Thymus (tissue), 11 donors: ENCODE data around the gene KCNC1. TPM values are rescaled to one million over a fixed set of nuclear protein-coding genes. Genes with fewer than 3 reads are reported as not detected.

ENCODE experiments used
- DNase-seq, 9 donors: peaks; one replicate each; pipeline ENCODE4 v3.0.0-alpha.2; 2013; ENCODE audit warnings: low spot score in 9 of 9, low read depth in 6 of 9, missing footprints in 1 of 9
- H3K27ac ChIP-seq, 2 donors: one replicate each; pipeline ENCODE4 v1.5.1; 2013; ENCODE audit warnings: control low read depth in 1 of 2, low read depth in 1 of 2, low read length in 1 of 2, mild to moderate bottlenecking in 1 of 2, moderate library complexity in 1 of 2
- H3K27me3 ChIP-seq, 2 donors: one replicate each; pipeline ENCODE4 v1.5.1; 2013; ENCODE audit warnings: low read length in 1 of 2; ENCODE audit not compliant: control insufficient read depth in 2 of 2, insufficient read depth in 1 of 2
- H3K36me3 ChIP-seq, 2 donors: one replicate each; pipeline ENCODE4 v1.5.1; 2013; ENCODE audit warnings: low read length in 1 of 2, mild to moderate bottlenecking in 1 of 2, moderate library complexity in 1 of 2; ENCODE audit not compliant: control insufficient read depth in 2 of 2, insufficient read depth in 2 of 2
- H3K4me1 ChIP-seq, 2 donors: one replicate each; pipeline ENCODE4 v1.5.1; 2013; ENCODE audit warnings: low read length in 2 of 2; ENCODE audit not compliant: control insufficient read depth in 2 of 2, insufficient read depth in 2 of 2
- H3K4me3 ChIP-seq, 2 donors: one replicate each; pipeline ENCODE4 v1.5.1; 2013; ENCODE audit warnings: low read length in 2 of 2, control low read depth in 1 of 2, mild to moderate bottlenecking in 1 of 2
- H3K9me3 ChIP-seq, 2 donors: one replicate each; pipeline ENCODE4 v1.5.1; 2013; ENCODE audit warnings: low read length in 1 of 2, mild to moderate bottlenecking in 1 of 2; ENCODE audit not compliant: control insufficient read depth in 2 of 2, insufficient read depth in 1 of 2
- WGBS: extraction: QIAGEN DNeasy Blood & Tissue Kit; methylation state at CpG from one replicate; pipeline ENCODE4 v1.1.7; 2013; 5-methylcytosine and 5-hydroxymethylcytosine counted together
- polyA plus RNA-seq: library from polyadenylated mRNA; stranded (reverse); fragments of 200-250 nt; gene quantifications from one replicate; pipeline ENCODE4 v1.2.3, GENCODE V29; 2013
- total RNA-seq: library from RNA; stranded (reverse); fragments of 120-200 nt; gene quantifications from one replicate; pipeline ENCODE4 v1.2.4, GENCODE V29; 2013
- donor health status: healthy.

KCNC1 gene
- total and polyA plus RNA-seq, 2 donors = under 0.01 to 0.30 TPM

- H3K27ac ChIP-seq = no peak overlapping the region
- no peaks in the 10 kb centered on the region for H3K9me3 ChIP-seq
- no peaks in the 10 kb centered on the region for H3K36me3 ChIP-seq
- no peak for DNase-seq
- no peaks in the 10 kb centered on the region for H3K27me3 ChIP-seq
- H3K4me3 ChIP-seq = no peak overlapping the region
- no peaks in the 10 kb centered on the region for H3K4me1 ChIP-seq
- 99% methylated on average over 3 of the region's 3 CpGs for WGBS
Measured at GRCh38 chr11:17798716-17799115, 64.1 kb downstream of the KCNC1 start.

DNA sequence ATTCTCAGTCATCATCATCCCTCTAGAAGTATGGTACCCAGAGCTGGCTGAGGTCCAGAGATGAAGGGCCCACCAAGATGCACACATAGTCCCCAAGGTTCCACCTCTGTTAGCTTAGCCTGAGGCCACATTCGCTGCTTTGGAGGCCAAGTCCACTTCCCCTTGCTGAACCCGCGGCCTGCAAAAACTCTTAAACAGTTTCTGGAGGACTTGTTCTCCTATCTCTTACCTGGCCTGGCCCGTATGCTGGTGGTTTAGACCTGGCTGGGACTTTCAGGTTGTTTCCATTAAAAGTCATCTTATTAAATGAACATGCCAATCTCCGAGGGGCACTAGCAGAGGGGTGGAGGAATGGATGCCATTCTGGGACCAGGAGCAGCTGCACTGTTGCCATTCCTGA lies 64.6 kb downstream of the KCNC1 start:
- 98% methylated on average over 5 of the region's 5 CpGs for WGBS
- no peak overlapping the region for H3K27ac ChIP-seq
- no peak for DNase-seq
- H3K4me1 ChIP-seq = no peaks in the 10 kb centered on the region
- no peaks in the 10 kb centered on the region for H3K36me3 ChIP-seq
- H3K9me3 ChIP-seq = no peaks in the 10 kb centered on the region
- no peaks in the 10 kb centered on the region for H3K27me3 ChIP-seq
- H3K4me3 ChIP-seq = no peak overlapping the region

DNA sequence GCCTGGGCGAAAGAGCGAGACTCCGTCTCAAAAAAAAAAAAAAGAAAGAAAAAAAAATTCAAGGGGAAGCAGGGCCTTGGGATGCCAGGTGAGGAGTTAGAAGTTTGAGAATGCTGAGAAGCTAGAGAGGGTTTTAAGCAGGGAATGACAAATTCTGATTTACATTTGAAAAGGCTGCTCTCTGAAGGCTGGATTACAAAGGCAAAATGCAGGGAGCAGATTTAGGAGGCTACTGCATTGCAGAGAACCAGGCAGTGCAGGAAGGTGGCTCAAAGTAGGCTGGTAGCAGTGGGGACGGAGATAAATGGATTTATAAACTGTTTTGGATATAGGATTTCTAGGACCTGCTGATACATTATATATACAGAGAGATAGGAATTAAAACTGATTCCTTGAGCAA lies 66.6 kb downstream of the KCNC1 start:
- H3K27me3 ChIP-seq = no peaks in the 10 kb centered on the region

DNA sequence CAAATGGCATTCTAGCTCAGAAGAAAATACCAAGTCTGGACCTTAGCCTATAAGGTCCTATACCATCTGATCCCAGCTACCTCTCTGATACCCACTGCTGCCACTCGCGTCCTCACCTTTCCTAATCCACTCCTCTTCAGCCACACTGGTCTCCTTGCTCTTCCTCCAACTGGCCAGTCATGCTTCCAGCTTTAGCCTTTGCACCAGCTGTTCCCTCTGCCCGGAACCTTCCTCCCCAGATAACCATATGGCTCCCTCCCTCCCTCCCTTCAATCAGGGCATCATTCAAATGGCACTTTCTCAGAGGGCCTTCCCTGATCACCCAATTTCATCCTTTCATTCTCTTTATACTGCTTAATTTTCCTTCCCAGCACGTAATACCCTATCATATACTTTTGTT lies 67.9 kb downstream of the KCNC1 start:
- no peaks in the 10 kb centered on the region for H3K9me3 ChIP-seq
- WGBS = 97% methylated on average over 4 of the region's 4 CpGs
- no peak for DNase-seq

More for the DNA sequence above, 66.6 kb downstream of the KCNC1 start:
- Histone ChIP-seq H3K36me3 (no peaks in the 10 kb centered on the region), H3K4me1 (no peaks in the 10 kb centered on the region), H3K9me3 (no peaks in the 10 kb centered on the region), H3K27ac (no peak overlapping the region), H3K4me3 (no peak overlapping the region)
- DNase-seq = no peak
- 94% methylated on average over 4 of the region's 4 CpGs for WGBS

DNA sequence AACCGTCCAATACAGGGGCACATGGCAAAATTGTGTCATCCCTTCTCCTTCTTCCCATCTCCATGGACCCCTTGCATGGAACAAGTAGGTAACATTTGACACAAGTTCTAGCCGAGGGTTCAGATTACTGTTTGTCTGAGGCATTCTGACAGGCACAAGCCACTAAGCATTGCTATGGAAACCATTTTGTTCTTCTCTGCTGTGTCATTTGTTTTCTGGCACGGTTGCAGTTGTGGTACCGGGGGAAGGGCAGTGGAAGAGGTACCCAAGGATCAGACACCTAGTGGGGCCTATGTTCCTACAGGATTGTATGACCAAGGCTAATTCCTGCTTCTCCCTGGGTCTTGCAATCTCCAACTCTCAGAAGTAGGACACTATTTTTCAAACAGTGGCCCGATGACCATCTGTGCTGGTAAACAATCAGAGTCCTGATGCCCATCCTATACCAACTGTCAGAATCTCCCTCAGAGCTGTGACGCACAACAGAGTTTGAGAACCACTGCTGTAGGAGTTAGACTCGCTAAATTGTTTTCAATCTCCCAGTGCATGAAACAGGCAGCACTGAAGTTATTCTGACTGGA lies 69.3 kb downstream of the KCNC1 start:
- H3K4me3 ChIP-seq = no peak overlapping the region
- WGBS = 92% methylated on average over 7 of the region's 7 CpGs
- H3K27ac ChIP-seq = no peak overlapping the region
- no peak for DNase-seq
- no peaks in the 10 kb centered on the region for H3K9me3 ChIP-seq
- H3K4me1 ChIP-seq = no peaks in the 10 kb centered on the region
- H3K27me3 ChIP-seq = no peaks in the 10 kb centered on the region
- H3K36me3 ChIP-seq = no peaks in the 10 kb centered on the region

More for the DNA sequence above, 67.9 kb downstream of the KCNC1 start:
- no peak overlapping the region for H3K27ac ChIP-seq
- H3K36me3 ChIP-seq = no peaks in the 10 kb centered on the region
- no peaks in the 10 kb centered on the region for H3K4me1 ChIP-seq
- no peaks in the 10 kb centered on the region for H3K27me3 ChIP-seq
- H3K4me3 ChIP-seq = no peak overlapping the region

GRCh38 chr11:17805043-17805442 lies 70.5 kb downstream of the KCNC1 start:
- H3K36me3 ChIP-seq = no peaks in the 10 kb centered on the region
- WGBS = 98% methylated on average over 4 of the region's 4 CpGs
- DNase-seq = no peak

GRCh38 chr11:17805873-17806272 lies 71.3 kb downstream of the KCNC1 start:
- no peak overlapping the region for H3K27ac ChIP-seq
- H3K36me3 ChIP-seq = no peaks in the 10 kb centered on the region
- no peaks in the 10 kb centered on the region for H3K9me3 ChIP-seq
- 96% methylated on average over 1 of the region's 1 CpG for WGBS
- DNase-seq = no peak
- no peaks in the 10 kb centered on the region for H3K4me1 ChIP-seq
- no peaks in the 10 kb centered on the region for H3K27me3 ChIP-seq
- H3K4me3 ChIP-seq = no peak overlapping the region

More at GRCh38 chr11:17805043-17805442, 70.5 kb downstream of the KCNC1 start:
- H3K9me3 ChIP-seq = no peaks in the 10 kb centered on the region
- no peak overlapping the region for H3K4me3 ChIP-seq
- no peaks in the 10 kb centered on the region for H3K27me3 ChIP-seq
- no peaks in the 10 kb centered on the region for H3K4me1 ChIP-seq
- H3K27ac ChIP-seq = no peak overlapping the region

DNA sequence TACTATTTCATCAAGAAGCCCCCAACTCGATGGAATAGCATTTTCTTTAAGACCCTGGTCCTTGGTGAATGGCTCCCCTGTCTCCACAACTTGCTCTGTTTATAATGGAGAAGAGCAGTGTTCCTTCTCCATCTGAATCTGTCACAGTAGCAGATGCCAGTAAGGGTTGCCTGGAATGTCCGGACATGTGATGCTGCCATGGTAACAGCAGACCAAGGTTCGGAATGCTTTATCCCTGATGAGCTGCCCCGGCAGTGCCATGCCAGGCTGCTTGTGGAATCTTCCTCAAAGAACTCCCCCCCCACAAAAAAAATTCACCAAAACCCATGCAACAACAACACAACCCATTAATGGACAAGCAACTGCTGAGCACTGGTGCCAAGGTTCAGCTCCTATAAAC lies 72.5 kb downstream of the KCNC1 start:
- DNase-seq = no peak
- Histone ChIP-seq H3K27ac (no peak overlapping the region), H3K4me3 (no peak overlapping the region), H3K27me3 (no peaks in the 10 kb centered on the region), H3K9me3 (no peaks in the 10 kb centered on the region), H3K36me3 (no peaks in the 10 kb centered on the region), H3K4me1 (no peaks in the 10 kb centered on the region)
- 96% methylated on average over 4 of the region's 4 CpGs for WGBS

DNA sequence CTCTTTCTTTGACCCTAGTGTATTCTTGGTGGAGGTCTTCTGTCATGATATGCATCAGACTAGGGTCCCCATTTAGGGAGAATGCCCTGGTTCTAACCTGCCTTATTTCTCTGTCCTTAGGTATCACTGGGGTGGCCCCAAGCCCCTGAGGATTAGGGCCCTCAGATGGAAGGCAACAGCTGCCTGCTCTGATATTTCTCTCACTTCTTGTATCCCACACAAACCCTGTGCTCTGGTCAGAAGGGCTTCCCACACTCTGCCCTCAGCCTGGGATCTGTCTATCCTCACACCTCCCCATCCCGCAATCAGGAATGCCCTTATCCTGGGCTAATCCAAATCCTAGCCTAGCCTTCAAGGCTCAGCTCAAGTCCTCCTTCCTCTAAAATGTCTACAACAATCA lies 75.5 kb downstream of the KCNC1 start:
- 98% methylated on average over 1 of the region's 1 CpG for WGBS
- H3K4me1 ChIP-seq = no peaks in the 10 kb centered on the region

GRCh38 chr11:17810746-17811145 lies 76.2 kb downstream of the KCNC1 start:
- 77% methylated on average over 3 of the region's 3 CpGs for WGBS
- H3K9me3 ChIP-seq = no peaks in the 10 kb centered on the region

More for the DNA sequence above, 75.5 kb downstream of the KCNC1 start:
- no peak overlapping the region for H3K27ac ChIP-seq
- no peaks in the 10 kb centered on the region for H3K36me3 ChIP-seq
- no peak overlapping the region for H3K4me3 ChIP-seq
- no peaks in the 10 kb centered on the region for H3K27me3 ChIP-seq
- no peaks in the 10 kb centered on the region for H3K9me3 ChIP-seq
- no peak for DNase-seq

More at GRCh38 chr11:17810746-17811145, 76.2 kb downstream of the KCNC1 start:
- Histone ChIP-seq H3K4me1 (no peaks in the 10 kb centered on the region), H3K36me3 (no peaks in the 10 kb centered on the region), H3K4me3 (no peak overlapping the region), H3K27me3 (no peaks in the 10 kb centered on the region), H3K27ac (no peak overlapping the region)
- no peak for DNase-seq
